Measurements from ENCODE around the gene FLAD1. TPM values are rescaled to one million over a fixed set of nuclear protein-coding genes. Genes with fewer than 3 reads are reported as not detected.

FLAD1 gene
- total RNA-seq, 4 donors from 2014 or later: 19.5 to 29.6 (median 23.0) TPM

DNA sequence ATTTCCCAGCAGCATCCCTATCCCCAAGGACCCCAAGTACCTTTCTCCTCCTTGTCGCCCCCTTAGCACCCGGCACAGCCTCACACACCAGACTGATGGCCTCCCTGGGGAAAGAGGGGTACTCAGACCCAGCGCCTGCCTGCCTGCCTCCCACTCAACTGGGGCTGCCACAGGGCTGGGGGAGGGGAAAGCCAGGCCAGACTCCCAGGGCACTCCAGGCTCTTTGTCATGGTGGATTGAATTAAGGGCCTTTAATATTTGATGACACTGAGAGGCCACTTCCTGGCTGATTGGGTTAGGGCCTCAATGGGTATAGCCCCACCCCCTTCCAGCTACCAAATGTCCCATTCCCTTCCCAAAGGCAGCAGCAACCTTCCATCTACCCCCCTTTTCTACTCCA lies 14.4 kb upstream of the FLAD1 start:
- DNase-seq (ENCODE audit: extremely low spot score): no peak
- WGBS: 90% methylated on average over 2 of the region's 3 CpGs
- Histone ChIP-seq H3K9me3 (no peaks in the 10 kb centered on the region), H3K27ac (replicated peaks in 1 of 4) (peak overlapping the region; percentile 96 to 98 (median 96)), H3K4me1 (peaks cover 58 to 73% (median 66%) of the 10 kb centered on the region in 4 donors), H3K36me3 (peaks cover 13 to 57% (median 49%) of the 10 kb centered on the region in 4 donors), H3K4me3 (peak overlapping the region; percentile 51 to 56 (median 54)), H3K27me3 (no peaks in the 10 kb centered on the region)
- intact Hi-C loops (cut with DNase I): no loop called here
- TF ChIP-seq EP300 (IDR thresholded peaks at IDR 0.05): no peak
- TF ChIP-seq POLR2A (IDR thresholded peaks at IDR 0.05; ENCODE audit: low read depth): no peak
- no peak for TF ChIP-seq POLR2AphosphoS5 (IDR thresholded peaks at IDR 0.05)
- TF ChIP-seq, protein P1, sequence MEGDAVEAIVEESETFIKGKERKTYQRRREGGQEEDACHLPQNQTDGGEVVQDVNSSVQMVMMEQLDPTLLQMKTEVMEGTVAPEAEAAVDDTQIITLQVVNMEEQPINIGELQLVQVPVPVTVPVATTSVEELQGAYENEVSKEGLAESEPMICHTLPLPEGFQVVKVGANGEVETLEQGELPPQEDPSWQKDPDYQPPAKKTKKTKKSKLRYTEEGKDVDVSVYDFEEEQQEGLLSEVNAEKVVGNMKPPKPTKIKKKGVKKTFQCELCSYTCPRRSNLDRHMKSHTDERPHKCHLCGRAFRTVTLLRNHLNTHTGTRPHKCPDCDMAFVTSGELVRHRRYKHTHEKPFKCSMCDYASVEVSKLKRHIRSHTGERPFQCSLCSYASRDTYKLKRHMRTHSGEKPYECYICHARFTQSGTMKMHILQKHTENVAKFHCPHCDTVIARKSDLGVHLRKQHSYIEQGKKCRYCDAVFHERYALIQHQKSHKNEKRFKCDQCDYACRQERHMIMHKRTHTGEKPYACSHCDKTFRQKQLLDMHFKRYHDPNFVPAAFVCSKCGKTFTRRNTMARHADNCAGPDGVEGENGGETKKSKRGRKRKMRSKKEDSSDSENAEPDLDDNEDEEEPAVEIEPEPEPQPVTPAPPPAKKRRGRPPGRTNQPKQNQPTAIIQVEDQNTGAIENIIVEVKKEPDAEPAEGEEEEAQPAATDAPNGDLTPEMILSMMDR (IDR thresholded peaks at IDR 0.05): no peak

DNA sequence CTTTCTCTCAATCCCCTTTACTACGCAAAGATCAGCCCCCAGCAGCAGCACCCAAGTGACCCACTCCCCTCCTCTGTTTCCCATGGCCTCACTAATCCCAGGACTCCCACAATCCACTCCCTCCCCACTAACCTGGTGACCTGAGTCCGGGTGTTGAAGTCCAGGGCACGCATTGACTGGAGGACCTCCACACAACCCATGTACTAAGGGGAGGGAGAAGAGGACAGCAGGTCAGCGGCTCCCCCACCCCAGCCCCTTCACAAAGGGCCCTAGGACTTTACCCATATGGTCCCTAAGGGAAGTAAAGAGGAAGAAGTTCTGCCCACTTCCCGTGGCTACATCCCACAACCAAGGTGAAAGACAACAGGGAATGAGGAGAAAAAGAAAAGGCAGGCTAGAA lies 13.9 kb upstream of the FLAD1 start:
- intact Hi-C loops (cut with DNase I): no loop called here
- Histone ChIP-seq H3K4me3 (peak overlapping the region; percentile 51 to 56 (median 54)), H3K4me1 (peaks cover 58 to 73% (median 66%) of the 10 kb centered on the region in 4 donors), H3K9me3 (no peaks in the 10 kb centered on the region), H3K27ac (replicated peaks in 1 of 4) (peak overlapping the region; percentile 96 to 98 (median 96)), H3K27me3 (no peaks in the 10 kb centered on the region), H3K36me3 (peaks cover 8 to 52% (median 43%) of the 10 kb centered on the region in 4 donors)
- TF ChIP-seq EP300 (IDR thresholded peaks at IDR 0.05): no peak
- TF ChIP-seq POLR2AphosphoS5 (IDR thresholded peaks at IDR 0.05): no peak
- TF ChIP-seq, protein P1 (IDR thresholded peaks at IDR 0.05): no peak
- TF ChIP-seq POLR2A (IDR thresholded peaks at IDR 0.05; ENCODE audit: low read depth): no peak
- WGBS: 62% methylated on average over 5 of the region's 5 CpGs
- no peak for DNase-seq (ENCODE audit: extremely low spot score)

DNA sequence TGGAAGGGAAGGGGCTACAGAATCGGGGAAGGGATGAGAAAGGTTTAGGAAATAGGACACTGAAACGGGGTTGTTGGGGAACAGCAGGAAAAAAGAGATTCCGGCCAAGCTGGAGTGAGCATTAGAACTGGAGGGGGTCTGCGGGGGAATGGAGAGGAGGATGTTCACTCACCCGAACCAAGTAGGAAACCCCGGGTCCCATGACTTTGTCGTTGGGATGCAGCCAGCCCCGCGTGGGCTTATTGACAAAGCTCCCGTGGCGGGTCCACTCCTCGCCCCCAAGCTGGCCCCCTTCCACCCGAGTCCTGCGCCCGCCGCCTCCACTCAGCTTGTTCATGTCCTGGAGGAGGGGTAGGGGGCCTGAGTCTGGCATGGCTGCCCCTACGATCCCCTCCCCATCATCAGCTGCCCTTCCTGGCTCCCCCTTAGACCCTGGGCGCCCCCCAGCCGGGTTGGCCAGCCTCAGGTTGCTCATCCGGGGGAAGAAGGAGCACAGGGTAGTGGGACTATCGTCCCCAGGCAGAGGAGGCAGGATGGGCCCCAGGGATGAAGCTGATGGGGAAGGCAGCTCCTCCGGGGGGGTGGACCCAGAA lies 13.2 kb upstream of the FLAD1 start:
- Histone ChIP-seq H3K36me3 (peaks cover 7 to 45% (median 36%) of the 10 kb centered on the region in 4 donors), H3K27me3 (no peaks in the 10 kb centered on the region), H3K4me3 (peak overlapping the region; percentile 51 to 56 (median 54)), H3K4me1 (peaks cover 58 to 73% (median 66%) of the 10 kb centered on the region in 4 donors), H3K27ac (replicated peaks in 1 of 4) (peak overlapping the region; percentile 96 to 98 (median 96)), H3K9me3 (no peaks in the 10 kb centered on the region)
- no peak for DNase-seq (ENCODE audit: extremely low spot score)
- 14% methylated on average over 22 of the region's 22 CpGs for WGBS
- intact Hi-C loops (cut with DNase I): no loop called here
- TF ChIP-seq POLR2A (IDR thresholded peaks at IDR 0.05; ENCODE audit: low read depth) (no peak), POLR2AphosphoS5 (IDR thresholded peaks at IDR 0.05) (no peak)

DNA sequence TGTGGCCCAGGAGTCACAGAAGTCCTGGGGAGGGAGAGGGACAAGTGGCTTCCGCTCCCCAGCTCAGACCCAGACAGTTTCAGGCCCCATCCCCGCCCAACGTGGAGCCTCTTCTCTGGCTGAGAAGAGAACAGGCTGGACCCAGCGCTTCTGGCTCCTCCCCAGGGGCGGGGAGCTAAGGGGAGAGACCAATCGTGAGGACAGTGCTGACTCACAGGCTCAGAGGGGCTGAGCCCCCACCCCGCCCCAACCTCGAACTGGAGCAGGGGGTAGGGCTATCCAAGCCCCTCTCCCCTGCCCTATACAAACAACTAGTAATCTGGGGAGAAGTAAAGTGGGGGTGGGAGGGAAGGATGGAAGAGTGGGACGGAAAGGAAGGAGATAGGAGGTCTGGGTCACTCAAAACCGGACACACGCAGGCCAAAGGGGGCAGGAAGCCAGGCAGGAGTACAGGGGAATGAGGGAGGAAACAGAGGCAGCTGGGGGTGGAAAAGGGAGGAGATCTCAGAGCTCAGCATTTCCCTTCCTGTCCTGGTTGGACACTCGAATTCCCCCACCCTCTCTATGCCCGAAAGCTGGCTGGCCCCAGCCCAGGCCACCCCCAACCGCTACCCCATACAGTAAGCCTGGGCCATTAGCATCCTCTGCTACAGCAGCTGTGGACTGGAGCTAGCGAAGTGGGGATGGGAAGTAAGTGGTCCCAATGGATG lies 12.4 kb upstream of the FLAD1 start, which contains the start of gene SHC1:
SHC1 (minus strand) TSS at position 117 of the 710 bp plus-strand sequence. CDS start 221 bp downstream, outside the sequence.
- H3K36me3 ChIP-seq: peaks cover 7 to 37% (median 28%) of the 10 kb centered on the region in 4 donors
- intact Hi-C loops (cut with DNase I): no loop called here
- no peaks in the 10 kb centered on the region for H3K27me3 ChIP-seq
- H3K4me3 ChIP-seq: peak within 1 kb of the TSS; percentile 51 to 56 (median 54)
- peak within 1 kb of the TSS; percentile 96 to 98 (median 96) for H3K27ac ChIP-seq (replicated peaks in 1 of 4)
- 8% methylated on average over 10 of the region's 15 CpGs for WGBS
- H3K9me3 ChIP-seq: no peaks in the 10 kb centered on the region
- H3K4me1 ChIP-seq: peaks cover 58 to 80% (median 66%) of the 10 kb centered on the region in 4 donors
- peak; percentile 97 for DNase-seq (ENCODE audit: extremely low spot score)
- TF ChIP-seq EP300 (IDR thresholded peaks at IDR 0.05): peak; percentile 2
- TF ChIP-seq, protein P1 (IDR thresholded peaks at IDR 0.05): no peak
- TF ChIP-seq POLR2AphosphoS5 (IDR thresholded peaks at IDR 0.05): peak in 1 of 2 donors; percentile 96
- TF ChIP-seq POLR2A (IDR thresholded peaks at IDR 0.05; ENCODE audit: low read depth): peak; percentile 94
